OCI-LY1 (cell line): ENCODE data around the gene NOVA1.

Source experiments
- H2AFZ ChIP-seq: fragments of 200-600 bp; sonication (generic), shearing (Covaris generic); 2 replicates; pipeline ENCODE4 v1.6.0; 2014; ENCODE audit warnings: antibody characterized with exemption, mild to moderate bottlenecking, low read length
- H3F3A ChIP-seq: fragments of 200-600 bp; sonication (generic), shearing (Covaris generic); 2 replicates; pipeline ENCODE4 v1.6.0; 2014; ENCODE audit warnings: mild to moderate bottlenecking, antibody characterized with exemption, low read length, moderate library complexity; ENCODE audit not compliant: insufficient read depth
- H3K27ac ChIP-seq: fragments of 200-600 bp; sonication (generic); 2 replicates; pipeline ENCODE4 v1.5.1; 2014; ENCODE audit warnings: low read length, mixed run types, mild to moderate bottlenecking, low read depth; ENCODE audit not compliant: poor library complexity, severe bottlenecking
- H3K27me3 ChIP-seq: fragments of 200-600 bp; sonication (generic); 2 replicates; pipeline ENCODE4 v1.6.0; 2014; ENCODE audit warnings: antibody characterized with exemption, mild to moderate bottlenecking, low read length, moderate library complexity; ENCODE audit not compliant: insufficient read depth
- H3K36me3 ChIP-seq: fragments of 200-600 bp; sonication (generic); 2 replicates; pipeline ENCODE4 v1.6.1; 2014; ENCODE audit warnings: mild to moderate bottlenecking, antibody characterized with exemption, low read length, moderate library complexity, mixed read lengths; ENCODE audit not compliant: insufficient read depth
- H3K4me1 ChIP-seq: fragments of 200-600 bp; sonication (generic); 2 replicates; pipeline ENCODE4 v1.5.1; 2014; ENCODE audit warnings: mild to moderate bottlenecking, low read length, moderate library complexity; ENCODE audit not compliant: insufficient read depth, severe bottlenecking
- H3K4me2 ChIP-seq: fragments of 200-600 bp; sonication (generic), shearing (Covaris generic); 2 replicates; pipeline ENCODE4 v1.6.1; 2014; ENCODE audit warnings: low read length
- H3K4me3 ChIP-seq: fragments of 200-600 bp; sonication (generic); 2 replicates; pipeline ENCODE4 v1.5.1; 2014; ENCODE audit warnings: low read length, low read depth, mild to moderate bottlenecking, mixed read lengths; ENCODE audit not compliant: poor library complexity, severe bottlenecking
- H3K79me2 ChIP-seq: fragments of 200-600 bp; shearing (Covaris generic); 2 replicates; pipeline ENCODE4 v1.6.1; 2016; ENCODE audit warnings: mixed run types, low read length, mixed read lengths; ENCODE audit not compliant: insufficient read depth
- H3K9ac ChIP-seq: fragments of 200-600 bp; sonication (generic), shearing (Covaris generic); 2 replicates; pipeline ENCODE4 v1.6.1; 2014; ENCODE audit warnings: mild to moderate bottlenecking, low read length, mixed read lengths
- H3K9me2 ChIP-seq: fragments of 200-600 bp; sonication (generic), shearing (Covaris generic); 2 replicates; pipeline ENCODE4 v1.6.1; 2014; ENCODE audit warnings: low read depth, mild to moderate bottlenecking, low read length, mixed read lengths
- H3K9me3 ChIP-seq: fragments of 200-600 bp; shearing (Covaris generic); 2 replicates; pipeline ENCODE4 v1.6.1; 2014; ENCODE audit warnings: low read length, mixed read lengths
- H4K20me1 ChIP-seq: fragments of 200-600 bp; sonication (generic), shearing (Covaris generic); 2 replicates; pipeline ENCODE4 v1.6.0; 2016; ENCODE audit warnings: mild to moderate bottlenecking, low read length; ENCODE audit not compliant: insufficient read depth
- EZH2 ChIP-seq: fragments of 200-600 bp; sonication (generic), shearing (Covaris generic); IDR thresholded peaks from 2 replicates; pipeline ENCODE4 v1.8.0; 2017; ENCODE audit warnings: borderline replicate concordance, mixed run types, mild to moderate bottlenecking, antibody characterized with exemption, low read length, moderate library complexity, mixed read lengths
- TF ChIP-seq, protein P1 (sequence below): fragments of 200-600 bp; sonication (generic), shearing (Covaris generic); IDR thresholded peaks from 2 replicates; pipeline ENCODE4 v1.5.1; 2017; ENCODE audit warnings: mild to moderate bottlenecking, antibody characterized with exemption, low read length, moderate library complexity, mixed read lengths

Gene NOVA1

DNA sequence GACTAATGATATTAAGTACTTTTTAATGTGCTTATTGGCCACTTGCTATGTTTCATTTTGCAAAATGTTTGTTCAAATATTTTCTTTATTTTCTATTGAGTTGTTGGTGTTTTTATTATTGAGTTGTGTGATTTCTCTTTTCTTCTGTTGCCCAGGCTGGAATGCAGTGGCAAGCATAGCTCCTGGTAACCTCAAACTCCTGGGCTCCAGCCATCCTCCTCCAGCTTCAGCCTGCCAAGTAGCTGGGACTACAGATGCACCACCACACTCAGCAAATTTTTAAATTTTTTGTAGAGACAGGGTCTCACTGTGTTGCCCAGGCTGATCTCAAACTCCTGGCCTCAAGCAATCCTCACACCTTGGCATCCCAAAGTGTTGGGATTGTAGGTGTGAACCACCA lies 199.2 kb downstream of the NOVA1 start:
- H3K9me2 ChIP-seq = no peaks in the 10 kb centered on the region
- no peak overlapping the region for H2AFZ ChIP-seq
- H3K79me2 ChIP-seq = no peaks in the 10 kb centered on the region
- no peaks in the 10 kb centered on the region for H3K27me3 ChIP-seq
- no peak overlapping the region for H3K4me3 ChIP-seq
- no peak overlapping the region for H3K4me2 ChIP-seq
- H3K9me3 ChIP-seq = no peaks in the 10 kb centered on the region
- TF ChIP-seq EZH2 = no peak
- TF ChIP-seq, protein P1, sequence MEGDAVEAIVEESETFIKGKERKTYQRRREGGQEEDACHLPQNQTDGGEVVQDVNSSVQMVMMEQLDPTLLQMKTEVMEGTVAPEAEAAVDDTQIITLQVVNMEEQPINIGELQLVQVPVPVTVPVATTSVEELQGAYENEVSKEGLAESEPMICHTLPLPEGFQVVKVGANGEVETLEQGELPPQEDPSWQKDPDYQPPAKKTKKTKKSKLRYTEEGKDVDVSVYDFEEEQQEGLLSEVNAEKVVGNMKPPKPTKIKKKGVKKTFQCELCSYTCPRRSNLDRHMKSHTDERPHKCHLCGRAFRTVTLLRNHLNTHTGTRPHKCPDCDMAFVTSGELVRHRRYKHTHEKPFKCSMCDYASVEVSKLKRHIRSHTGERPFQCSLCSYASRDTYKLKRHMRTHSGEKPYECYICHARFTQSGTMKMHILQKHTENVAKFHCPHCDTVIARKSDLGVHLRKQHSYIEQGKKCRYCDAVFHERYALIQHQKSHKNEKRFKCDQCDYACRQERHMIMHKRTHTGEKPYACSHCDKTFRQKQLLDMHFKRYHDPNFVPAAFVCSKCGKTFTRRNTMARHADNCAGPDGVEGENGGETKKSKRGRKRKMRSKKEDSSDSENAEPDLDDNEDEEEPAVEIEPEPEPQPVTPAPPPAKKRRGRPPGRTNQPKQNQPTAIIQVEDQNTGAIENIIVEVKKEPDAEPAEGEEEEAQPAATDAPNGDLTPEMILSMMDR = no peak
- H4K20me1 ChIP-seq = no peaks in the 10 kb centered on the region
- no peaks in the 10 kb centered on the region for H3F3A ChIP-seq
- H3K4me1 ChIP-seq = no peaks in the 10 kb centered on the region
- H3K27ac ChIP-seq = no peak overlapping the region
- H3K36me3 ChIP-seq = no peaks in the 10 kb centered on the region
- H3K9ac ChIP-seq = no peak overlapping the region
